Measurements from ENCODE around the gene TEX9. TPM values are rescaled to one million over a fixed set of nuclear protein-coding genes. Genes with fewer than 3 reads are reported as not detected.
A peak's percentile ranks its signal among the peaks of the same experiment; 100 is the strongest.

Gene TEX9
- polyA plus RNA-seq, 1 donor (not counting 4 experiments of a cell fraction or from before 2014, with no cell fraction given): 3.4 TPM

- Histone ChIP-seq H2AFZ (ENCODE audit: control insufficient read depth, low read length) (no peak overlapping the region), H3K27me3 (ENCODE audit: control insufficient read depth, extremely low read depth, insufficient read depth, low read length) (no peaks in the 10 kb centered on the region), H3K9me1 (ENCODE audit: control insufficient read depth, extremely low read depth, insufficient read depth, low read length) (no peaks in the 10 kb centered on the region), H3K4me3 (ENCODE audit: control insufficient read depth in 2 of 3, extremely low read depth in 1 of 3, insufficient read depth in 2 of 3, low read depth in 1 of 3, low read length in 3 of 3) (no peak overlapping the region), H3K27ac (ENCODE audit: control insufficient read depth, insufficient read depth, low read length) (no peak overlapping the region), H3K4me2 (ENCODE audit: control insufficient read depth, extremely low read depth, insufficient read depth, low read depth, low read length) (no peak overlapping the region), H3K4me1 (ENCODE audit: control insufficient read depth, extremely low read depth, insufficient read depth, low read length) (no peaks in the 10 kb centered on the region), H3K36me3 (ENCODE audit: control insufficient read depth in 2 of 2, extremely low read depth in 1 of 2, insufficient read depth in 2 of 2, low read length in 2 of 2) (no peaks in the 10 kb centered on the region), H3K9ac (ENCODE audit: control insufficient read depth, extremely low read depth, insufficient read depth, low read length) (no peak overlapping the region), H3K9me3 (ENCODE audit: control insufficient read depth, low read depth, low read length) (no peaks in the 10 kb centered on the region), H3K79me2 (ENCODE audit: control insufficient read depth, insufficient read depth, low read length) (no peaks in the 10 kb centered on the region), H4K20me1 (ENCODE audit: control insufficient read depth, extremely low read depth, insufficient read depth, low read length) (no peaks in the 10 kb centered on the region)
- dilution Hi-C loops (cut with MboI; ENCODE audit: extremely low pct_ligation_motif_present, low sequenced_read_pairs): no loop called here
- FAIRE-seq (peak; percentile 67), DNase-seq (ENCODE audit: low read depth, low spot score) (no peak)
- no peak for TF ChIP-seq EZH2 (IDR thresholded peaks at IDR 0.05; ENCODE audit: low read length)
- TF ChIP-seq CTCF (optimal IDR thresholded peaks at IDR 0.05 in 1 of 3, IDR thresholded peaks at IDR 0.05 in 1 of 3, conservative IDR thresholded peaks at IDR 0.05 in 1 of 3; ENCODE audit: extremely low read depth in 1 of 3, insufficient read depth in 2 of 3, low read length in 3 of 3): peak in 2 of 3 experiments; percentile 16 to 49
These were observed 63.7 kb downstream of the TEX9 start for GRCh38 chr15:56428821-56429458.

GRCh38 chr15:56432304-56432703 is 67.1 kb downstream of the TEX9 start:
- H3K9me3 ChIP-seq (ENCODE audit: control insufficient read depth, low read depth, low read length): no peaks in the 10 kb centered on the region
- TF ChIP-seq EZH2 (IDR thresholded peaks at IDR 0.05; ENCODE audit: low read length) (no peak), CTCF (optimal IDR thresholded peaks at IDR 0.05 in 1 of 3, IDR thresholded peaks at IDR 0.05 in 1 of 3, conservative IDR thresholded peaks at IDR 0.05 in 1 of 3; ENCODE audit: extremely low read depth in 1 of 3, insufficient read depth in 2 of 3, low read length in 3 of 3) (no peak)
- no peak overlapping the region for H3K4me3 ChIP-seq (ENCODE audit: control insufficient read depth in 2 of 3, extremely low read depth in 1 of 3, insufficient read depth in 2 of 3, low read depth in 1 of 3, low read length in 3 of 3)
- H3K4me1 ChIP-seq (ENCODE audit: control insufficient read depth, extremely low read depth, insufficient read depth, low read length): no peaks in the 10 kb centered on the region
- FAIRE-seq (no peak), DNase-seq (ENCODE audit: low read depth, low spot score) (no peak)
- no peaks in the 10 kb centered on the region for H3K27me3 ChIP-seq (ENCODE audit: control insufficient read depth, extremely low read depth, insufficient read depth, low read length)
- H3K4me2 ChIP-seq (ENCODE audit: control insufficient read depth, extremely low read depth, insufficient read depth, low read depth, low read length): no peak overlapping the region
- no peaks in the 10 kb centered on the region for H3K36me3 ChIP-seq (ENCODE audit: control insufficient read depth in 2 of 2, extremely low read depth in 1 of 2, insufficient read depth in 2 of 2, low read length in 2 of 2)
- dilution Hi-C loops (cut with MboI; ENCODE audit: extremely low pct_ligation_motif_present, low sequenced_read_pairs): no loop called here
- H4K20me1 ChIP-seq (ENCODE audit: control insufficient read depth, extremely low read depth, insufficient read depth, low read length): no peaks in the 10 kb centered on the region
- H3K79me2 ChIP-seq (ENCODE audit: control insufficient read depth, insufficient read depth, low read length): no peaks in the 10 kb centered on the region
- no peak overlapping the region for H2AFZ ChIP-seq (ENCODE audit: control insufficient read depth, low read length)
- H3K9me1 ChIP-seq (ENCODE audit: control insufficient read depth, extremely low read depth, insufficient read depth, low read length): no peaks in the 10 kb centered on the region
- H3K27ac ChIP-seq (ENCODE audit: control insufficient read depth, insufficient read depth, low read length): no peak overlapping the region
- H3K9ac ChIP-seq (ENCODE audit: control insufficient read depth, extremely low read depth, insufficient read depth, low read length): no peak overlapping the region
